H1 (cell line): Measurements from ENCODE around the gene PLCB2. TPM values are rescaled to one million over a fixed set of nuclear protein-coding genes. Genes with fewer than 3 reads are reported as not detected.

ENCODE experiments used
- CTCF ChIA-PET: fragments of 300-600 bp; sonication (Branson Sonifier 250); formaldehyde crosslinking; loops from one replicate; lab custom pipeline; 2021; ENCODE audit not compliant: partially characterized antibody; lab: Charles Lee
- POLR2A ChIA-PET: fragments of 300-600 bp; sonication (Branson Sonifier 250); formaldehyde crosslinking; loops from one replicate; lab custom pipeline; 2021; ENCODE audit warnings: inconsistent platforms; ENCODE audit not compliant: partially characterized antibody; lab: Charles Lee
- DNase-seq, 2 experiments: peaks; one replicate each; pipeline versions ENCODE4 v3.0.0 to v3.0.0-alpha.2; 2010 to 2022; ENCODE audit warnings: low spot score in 2 of 2, low read depth in 1 of 2, mixed read lengths in 1 of 2
- FAIRE-seq: peaks from 2 replicates; lab custom pipeline; 2011; peaks lifted over from hg19 to GRCh38; lab: Jason Lieb, UNC
- H2AFZ ChIP-seq: 2 replicates; pipeline ENCODE4 v1.8.1; 2012; ENCODE audit warnings: low read length, inconsistent platforms
- H2AK5ac ChIP-seq: 2 replicates; pipeline ENCODE4 v1.6.1; 2013; ENCODE audit warnings: low read depth, low read length
- H2BK120ac ChIP-seq: replicated peaks from 2 replicates; pipeline ENCODE3; 2013; ENCODE audit warnings: low read depth, low read length, inconsistent platforms
- H2BK12ac ChIP-seq: 2 replicates; pipeline ENCODE4 v1.6.1; 2013; ENCODE audit warnings: low read depth, low read length
- H2BK15ac ChIP-seq: 2 replicates; pipeline ENCODE4 v1.6.1; 2013; ENCODE audit warnings: low read length
- H2BK20ac ChIP-seq: 2 replicates; pipeline ENCODE4 v1.6.1; 2013; ENCODE audit warnings: low read length
- H2BK5ac ChIP-seq: 2 replicates; pipeline ENCODE4 v1.6.1; 2013; ENCODE audit warnings: low read depth, low read length
- H3K14ac ChIP-seq: 2 replicates; pipeline ENCODE4 v1.6.1; 2013; ENCODE audit warnings: inconsistent platforms; ENCODE audit not compliant: insufficient read length
- H3K18ac ChIP-seq: 2 replicates; pipeline ENCODE4 v1.6.1; 2013; ENCODE audit warnings: low read length; ENCODE audit errors: extremely low read depth
- H3K23ac ChIP-seq: 2 replicates; pipeline ENCODE4 v1.6.1; 2013; ENCODE audit warnings: inconsistent platforms; ENCODE audit not compliant: insufficient read length
- H3K23me2 ChIP-seq: 2 replicates; pipeline ENCODE4 v1.6.1; 2013; ENCODE audit warnings: low read depth, low read length
- H3K27ac ChIP-seq: 2 replicates; pipeline ENCODE4 v1.6.1; 2011; ENCODE audit warnings: low read depth, low read length, inconsistent platforms
- H3K27me3 ChIP-seq, 4 experiments: replicated peaks in 1 of 4; 1 replicate in 1 of 4; 2 replicates in 3 of 4; pipeline versions ENCODE4 v1.6.1 to v1.8.1; 2011 to 2013; ENCODE audit warnings: low read length in 3 of 4, mild to moderate bottlenecking in 3 of 4, inconsistent platforms in 2 of 4, mixed read lengths in 2 of 4, moderate library complexity in 1 of 4; ENCODE audit not compliant: control insufficient read depth in 3 of 4, insufficient read depth in 3 of 4; ENCODE audit errors: extremely low read depth in 1 of 4
- H3K36me3 ChIP-seq, 4 experiments: 2 replicates each; pipeline versions ENCODE4 v1.6.1 to v1.8.1; 2011 to 2013; ENCODE audit warnings: mild to moderate bottlenecking in 4 of 4, low read length in 3 of 4, moderate library complexity in 2 of 4, control low read depth in 1 of 4, inconsistent platforms in 1 of 4; ENCODE audit not compliant: insufficient read depth in 4 of 4, control insufficient read depth in 2 of 4
- H3K4ac ChIP-seq: replicated peaks from 2 replicates; pipeline ENCODE3; 2013; ENCODE audit warnings: low read length, low read depth, mixed read lengths, inconsistent platforms; ENCODE audit not compliant: insufficient read length
- H3K4me1 ChIP-seq, 4 experiments: replicated peaks in 1 of 4; 1 replicate in 1 of 4; 2 replicates in 3 of 4; pipeline versions ENCODE4 v1.6.1 to v1.8.1; 2011 to 2013; ENCODE audit warnings: low read length in 3 of 4, inconsistent platforms in 2 of 4, mixed read lengths in 1 of 4; ENCODE audit not compliant: insufficient read depth in 4 of 4, control insufficient read depth in 3 of 4
- H3K4me2 ChIP-seq, 2 experiments: 2 replicates each; pipeline versions ENCODE4 v1.6.1 to v1.8.1; 2011 to 2013; ENCODE audit warnings: low read depth in 2 of 2, low read length in 2 of 2, control low read depth in 1 of 2, inconsistent platforms in 1 of 2, mild to moderate bottlenecking in 1 of 2; ENCODE audit not compliant: insufficient read depth in 1 of 2
- H3K4me3 ChIP-seq, 4 experiments: fragments of 200-600, 300-600 bp in 1 of 4; sonication (generic), shearing (Covaris generic), sonication (Bioruptor Twin) in 1 of 4; 2 replicates each; pipeline versions ENCODE4 v1.5.1 to v1.8.1; 2011 to 2016; ENCODE audit warnings: low read length in 4 of 4, low read depth in 3 of 4, control low read depth in 2 of 4, inconsistent platforms in 2 of 4, mild to moderate bottlenecking in 2 of 4, mixed read lengths in 1 of 4, moderate library complexity in 1 of 4; ENCODE audit not compliant: insufficient read depth in 2 of 4; ENCODE audit errors: extremely low read depth in 1 of 4
- H3K56ac ChIP-seq: replicated peaks from 2 replicates; pipeline ENCODE3; 2013; ENCODE audit warnings: low read depth, mild to moderate bottlenecking, mixed read lengths, low read length, inconsistent platforms; ENCODE audit not compliant: insufficient read length
- H3K79me1 ChIP-seq: 2 replicates; pipeline ENCODE4 v1.6.1; 2013; ENCODE audit warnings: low read depth, low read length, control low read depth
- H3K79me2 ChIP-seq, 2 experiments: 2 replicates each; pipeline versions ENCODE4 v1.6.1 to v1.8.1; 2012 to 2013; ENCODE audit warnings: low read length in 2 of 2, mild to moderate bottlenecking in 2 of 2, inconsistent platforms in 1 of 2; ENCODE audit not compliant: insufficient read depth in 2 of 2, control insufficient read depth in 1 of 2
- H3K9ac ChIP-seq, 4 experiments: replicated peaks in 1 of 4; 1 replicate in 1 of 4; 2 replicates in 3 of 4; pipeline versions ENCODE4 v1.6.1 to v1.8.1; 2011 to 2013; ENCODE audit warnings: low read depth in 3 of 4, low read length in 3 of 4, control low read depth in 2 of 4, mild to moderate bottlenecking in 2 of 4, moderate library complexity in 2 of 4, inconsistent platforms in 1 of 4; ENCODE audit errors: extremely low read depth in 1 of 4
- H3K9me3 ChIP-seq, 2 experiments: 2 replicates each; pipeline versions ENCODE4 v1.6.1 to v1.8.1; 2012 to 2013; ENCODE audit warnings: mild to moderate bottlenecking in 2 of 2, moderate library complexity in 2 of 2, control low read depth in 1 of 2, inconsistent platforms in 1 of 2, low read depth in 1 of 2, low read length in 1 of 2, mixed read lengths in 1 of 2; ENCODE audit not compliant: insufficient read depth in 2 of 2
- H4K20me1 ChIP-seq, 2 experiments: replicated peaks in 1 of 2; 2 replicates each; pipeline versions ENCODE3 to v1.8.1; 2011 to 2013; ENCODE audit warnings: inconsistent platforms in 2 of 2, low read length in 2 of 2, mild to moderate bottlenecking in 1 of 2; ENCODE audit not compliant: insufficient read depth in 2 of 2, control insufficient read depth in 1 of 2
- H4K5ac ChIP-seq: 2 replicates; pipeline ENCODE4 v1.6.1; 2013; ENCODE audit warnings: low read length, low read depth, mixed read lengths, inconsistent platforms; ENCODE audit not compliant: insufficient read length
- H4K8ac ChIP-seq: 2 replicates; pipeline ENCODE4 v1.8.0; 2013; ENCODE audit warnings: mild to moderate bottlenecking, moderate library complexity, low read length, inconsistent platforms; ENCODE audit not compliant: insufficient read depth; ENCODE audit errors: extremely low read depth
- H4K91ac ChIP-seq: replicated peaks from 2 replicates; pipeline ENCODE3; 2013; ENCODE audit warnings: low read length, mixed read lengths, inconsistent platforms; ENCODE audit not compliant: insufficient read length
- BCL11A ChIP-seq, 2 experiments: IDR thresholded peaks; one replicate each; pipeline ENCODE4 v1.6.1; 2011; ENCODE audit warnings: low read depth in 2 of 2, low read length in 2 of 2, mild to moderate bottlenecking in 2 of 2
- CHD1 ChIP-seq: IDR thresholded peaks from 2 replicates; pipeline ENCODE4 v1.6.1; 2012; ENCODE audit warnings: low read depth, low read length, improper control_type of control experiment
- EZH2 ChIP-seq: fragments of 200-600 bp; sonication (generic); IDR thresholded peaks from 2 replicates; pipeline ENCODE4 v1.7.1; 2012; ENCODE audit warnings: low read depth, mild to moderate bottlenecking, moderate library complexity, low read length, inconsistent platforms; ENCODE audit not compliant: severe bottlenecking
- MAFK ChIP-seq: IDR thresholded peaks from 2 replicates; pipeline ENCODE4 v1.6.1; 2012; ENCODE audit warnings: low read depth, mild to moderate bottlenecking, improper control_type of control experiment, low read length
- MAX ChIP-seq: IDR thresholded peaks from 2 replicates; pipeline ENCODE4 v1.6.1; 2012; ENCODE audit warnings: inconsistent platforms
- NRF1 ChIP-seq: IDR thresholded peaks from 2 replicates; pipeline ENCODE4 v1.6.1; 2011; ENCODE audit warnings: mild to moderate bottlenecking, low read depth, low read length, improper control_type of control experiment
- PHF8 ChIP-seq: fragments of 200-600 bp; sonication (generic); conservative IDR thresholded peaks from 2 replicates; pipeline ENCODE4 v1.7.1; 2012; ENCODE audit warnings: low read depth, mild to moderate bottlenecking, inconsistent platforms, low read length, moderate library complexity
- RXRA ChIP-seq: IDR thresholded peaks from 2 replicates; pipeline ENCODE4 v1.6.1; 2011; ENCODE audit warnings: low read depth, mild to moderate bottlenecking, low read length, moderate library complexity; ENCODE audit not compliant: insufficient read depth
- SIN3A ChIP-seq, 2 experiments: IDR thresholded peaks in 1 of 2; conservative IDR thresholded peaks in 1 of 2; 2 replicates each; pipeline ENCODE4 v1.6.1; 2011 to 2012; ENCODE audit warnings: low read length in 2 of 2, improper control_type of control experiment in 1 of 2, low read depth in 1 of 2, mild to moderate bottlenecking in 1 of 2
- SRF ChIP-seq: IDR thresholded peaks from 2 replicates; pipeline ENCODE4 v1.6.1; 2011; ENCODE audit warnings: mild to moderate bottlenecking, low read depth, low read length, moderate library complexity
- WGBS, 2 experiments: shearing (Covaris generic) in 1 of 2; methylation state at CpG; one replicate each; pipeline versions ENCODE4 v1.1.6 to v1.1.7; 2013 to 2015; ENCODE audit warnings: low lambda C conversion rate in 2 of 2, mixed read lengths in 2 of 2, inconsistent platforms in 1 of 2, low coverage in 1 of 2, missing lambda C conversion rate in 1 of 2; ENCODE audit not compliant: insufficient replicate concordance in 2 of 2, insufficient coverage in 1 of 2, insufficient read length in 1 of 2; ENCODE audit errors: extremely low coverage in 1 of 2, missing lambda C conversion rate in 1 of 2; 5-methylcytosine and 5-hydroxymethylcytosine counted together
- polyA plus RNA-seq, 7 experiments: library from polyadenylated mRNA; depleted of rRNA in 3 of 7; stranded (reverse) in 5 of 7; unstranded in 2 of 7; fragments of >200 nt in 5 of 7; fragments of 200-250 nt in 2 of 7; gene quantifications; 1 replicate in 5 of 7; 2 replicates in 1 of 7; 4 replicates in 1 of 7; pipeline versions ENCODE4 v1.2.1 to v1.2.3, GENCODE V29; 2011 to 2013; ENCODE audit warnings: missing spikeins in 2 of 7, mixed read lengths in 2 of 7
- total RNA-seq: library from RNA; stranded (reverse); fragmentation: NEBNext Ultra II Directional; extraction: Animal tissue kit (Norgen Biotek cat#: 25700); gene quantifications from 2 replicates; pipeline ENCODE4 v1.2.1, GENCODE V29; 2021

Gene PLCB2
- total and polyA plus RNA-seq, 2 of the 8 experiments (the other 6 are each of a cell fraction or from before 2014, with no cell fraction given) = 7.2 to 8.4 TPM

- Histone ChIP-seq H2BK20ac (0 out of 2 replicates have a peak overlapping the region, but pooled peaks have one; percentile 23), H3K79me1 (no peaks in the 10 kb centered on the region), H2AFZ (peak overlapping the region; percentile 35; the same call in 1 of the 2 replicates), H3K9me3 (no peaks in the 10 kb centered on the region), H3K4me3 (peak overlapping the region; percentile 20 to 61 (median 25); a peak in 7 of 8 replicates), H3K4me2 (peak overlapping the region; percentile 78 to 97), H4K8ac (peak overlapping the region; percentile 79; the same call in 1 of the 2 replicates), H2BK120ac (no peak overlapping the region), H3K4me1 (peaks cover 17 to 39% (median 30%) of the 10 kb centered on the region in 4 experiments), H4K5ac (no peak overlapping the region), H3K56ac (no peak overlapping the region), H2AK5ac (no peak overlapping the region), H3K36me3 (peaks cover 0 to 15% (median 0%) of the 10 kb centered on the region in 4 experiments; a peak in 1 of 8 replicates), H2BK12ac (0 out of 2 replicates have a peak overlapping the region, but pooled peaks have one; percentile 4), H3K23me2 (peaks cover 22% of the 10 kb centered on the region; the same call in 1 of the 2 replicates), H3K18ac (peak overlapping the region; percentile 97), H3K79me2 (no peaks in the 10 kb centered on the region), H3K14ac (no peak overlapping the region), H2BK15ac (peak overlapping the region; percentile 46; the same call in 1 of the 2 replicates), H2BK5ac (no peak overlapping the region), H3K27ac (no peak overlapping the region), H3K4ac (no peak overlapping the region), H4K91ac (peak overlapping the region; percentile 34), H4K20me1 (no peaks in the 10 kb centered on the region), H3K27me3 (peaks cover 40 to 64% (median 52%) of the 10 kb centered on the region in 4 experiments), H3K23ac (no peak overlapping the region), H3K9ac (no peak overlapping the region)
- WGBS, 2 experiments = 10% methylated on average over 39 of the region's 43 CpGs; no CpG with 5 or more reads in 1 of the 2 experiments
- peak in 1 of 2 experiments; percentile 68 for DNase-seq
- no peak for FAIRE-seq
- POLR2A ChIA-PET = interaction anchor here (0.6 to 3.5 kb wide), 9 partner anchors 9 to 312 kb away, joined by 3 to 29 read pairs (median 4); partner anchors contain the start of genes PLCB2 and SRP14
- CTCF ChIA-PET = interaction anchor here (0.6 to 27.9 kb wide), 15 partner anchors 11 to 232 kb away, joined by 3 to 1340 read pairs (median 50); partner anchors contain the start of genes CCDC9B, INAFM2, PAK6 and PLCB2
- TF ChIP-seq SRF (no peak), MAX (peak; percentile 49), PHF8 (no peak), BCL11A (IDR thresholded peaks at IDR 0.05; ENCODE audit: low read depth in 2 of 2, low read length in 2 of 2) (no peak), EZH2 (peak; percentile 66), SIN3A (conservative IDR thresholded peaks at IDR 0.05 in 1 of 2, IDR thresholded peaks at IDR 0.05 in 1 of 2; ENCODE audit: low read depth in 1 of 2, low read length in 2 of 2) (no peak), MAFK (no peak), CHD1 (no peak), RXRA (no peak), NRF1 (no peak)
Measured at GRCh38 chr15:40281057-40281800, 26.5 kb downstream of the PLCB2 start.
